HepG2 (cell line): ENCODE results near the gene TUBG1. TPM values are rescaled to one million over a fixed set of nuclear protein-coding genes. Genes with fewer than 3 reads are reported as not detected.

Experiments
- ELF1 ChIP-seq: sonication (generic); formaldehyde crosslinking; IDR thresholded peaks from 2 replicates; pipeline ENCODE4 v1.4.0; 2020; ENCODE audit warnings: missing genetic modification reagents
- FOXA3 ChIP-seq: IDR thresholded peaks from 2 replicates; pipeline ENCODE4 v1.6.1; 2016; ENCODE audit warnings: missing genetic modification reagents, missing compliant biosample characterization
- GFI1 ChIP-seq: sonication (generic); formaldehyde crosslinking; IDR thresholded peaks from 2 replicates; pipeline ENCODE4 v1.5.0; 2020; ENCODE audit warnings: missing genetic modification reagents, mild to moderate bottlenecking, borderline replicate concordance
- HCFC1 ChIP-seq: fragments of 150-350 bp; IDR thresholded peaks from 2 replicates; pipeline ENCODE4 v1.6.1; 2014; ENCODE audit warnings: low read depth, low read length
- HMGA1 ChIP-seq: sonication (generic); formaldehyde crosslinking; conservative IDR thresholded peaks from 2 replicates; pipeline ENCODE4 v1.4.0; 2020; ENCODE audit warnings: missing genetic modification reagents
- HOXA3 ChIP-seq: sonication (generic); formaldehyde crosslinking; IDR thresholded peaks from 2 replicates; pipeline ENCODE4 v1.5.0; 2020; ENCODE audit warnings: missing genetic modification reagents
- MAFK ChIP-seq, 2 experiments: IDR thresholded peaks in 1 of 2; conservative IDR thresholded peaks in 1 of 2; 2 replicates each; pipeline ENCODE4 v1.6.1; 2011; ENCODE audit warnings: improper control_type of control experiment in 2 of 2, low read length in 2 of 2
- MED8 ChIP-seq: sonication (generic); formaldehyde crosslinking; IDR thresholded peaks from 2 replicates; pipeline ENCODE4 v1.8.1; 2023; ENCODE audit warnings: mild to moderate bottlenecking, missing genetic modification reagents; ENCODE audit not compliant: insufficient replicate concordance
- PHF21A ChIP-seq: sonication (generic); formaldehyde crosslinking; IDR thresholded peaks from 2 replicates; pipeline ENCODE4 v1.5.0; 2020; ENCODE audit warnings: mild to moderate bottlenecking, missing genetic modification reagents
- POGZ ChIP-seq: sonication (generic); formaldehyde crosslinking; IDR thresholded peaks from 2 replicates; pipeline ENCODE4 v1.4.0; 2020; ENCODE audit warnings: mild to moderate bottlenecking, missing genetic modification reagents
- RORA ChIP-seq: sonication (generic); formaldehyde crosslinking; IDR thresholded peaks from 2 replicates; pipeline ENCODE4 v1.5.0; 2020; ENCODE audit warnings: mild to moderate bottlenecking, missing genetic modification reagents, moderate library complexity
- SP5 ChIP-seq: IDR thresholded peaks from 2 replicates; pipeline ENCODE4 v1.6.1; 2016; ENCODE audit warnings: low read depth, borderline replicate concordance
- SPEN ChIP-seq: sonication (generic); formaldehyde crosslinking; IDR thresholded peaks from 2 replicates; pipeline ENCODE4 v1.5.1; 2020; ENCODE audit warnings: low read depth, mild to moderate bottlenecking, missing genetic modification reagents
- TOE1 ChIP-seq: sonication (generic); formaldehyde crosslinking; IDR thresholded peaks from 2 replicates; pipeline ENCODE4 v1.4.0; 2020; ENCODE audit warnings: mild to moderate bottlenecking, missing genetic modification reagents
- ZFAT ChIP-seq: sonication (generic); formaldehyde crosslinking; conservative IDR thresholded peaks from 2 replicates; pipeline ENCODE4 v1.8.1; 2023; ENCODE audit warnings: missing genetic modification reagents, inconsistent platforms
- ZNF33B ChIP-seq: sonication (generic); formaldehyde crosslinking; IDR thresholded peaks from 2 replicates; pipeline ENCODE4 v1.5.1; 2020; ENCODE audit warnings: mild to moderate bottlenecking, missing genetic modification reagents
- ZNF441 ChIP-seq: sonication (generic); formaldehyde crosslinking; IDR thresholded peaks from 2 replicates; pipeline ENCODE4 v1.7.0; 2021; ENCODE audit warnings: missing genetic modification reagents, borderline replicate concordance
- ZNF460 ChIP-seq: sonication (generic); formaldehyde crosslinking; IDR thresholded peaks from 2 replicates; pipeline ENCODE4 v1.5.1; 2020; ENCODE audit warnings: missing genetic modification reagents, mild to moderate bottlenecking, borderline replicate concordance
- ZNF747 ChIP-seq: sonication (generic); formaldehyde crosslinking; IDR thresholded peaks from 2 replicates; pipeline ENCODE4 v1.8.1; 2023; ENCODE audit warnings: missing genetic modification reagents, mild to moderate bottlenecking, borderline replicate concordance
- polyA plus RNA-seq, 8 experiments: library from polyadenylated mRNA; depleted of rRNA in 3 of 8; stranded (reverse) in 7 of 8; unstranded in 1 of 8; fragments of >200 nt; fragmentation: Illumina TruSeq in 4 of 8; extraction: Trizol in 4 of 8; gene quantifications; 2 replicates each; pipeline versions ENCODE4 v1.2.1 to v1.2.3, GENCODE V29; 2011 to 2016; ENCODE audit warnings: low read depth in 4 of 8, missing spikeins in 1 of 8, mixed read lengths in 1 of 8; ENCODE audit not compliant: insufficient read depth in 1 of 8
- total RNA-seq, 5 experiments: library from RNA; depleted of rRNA; stranded (reverse); fragments of >200 nt; fragmentation: Illumina TruSeq; extraction: Trizol; gene quantifications; 2 replicates each; pipeline ENCODE4 v1.2.3, GENCODE V29; 2016; ENCODE audit warnings: low read depth in 1 of 5
- TF ChIP-seq, protein P1 (sequence below): sonication (generic); formaldehyde crosslinking; IDR thresholded peaks from 2 replicates; pipeline ENCODE4 v1.4.0; 2020; ENCODE audit warnings: mild to moderate bottlenecking, missing genetic modification reagents
- TF ChIP-seq, protein P2 (sequence below): IDR thresholded peaks from 2 replicates; pipeline ENCODE4 v1.6.1; 2016; ENCODE audit warnings: mild to moderate bottlenecking
- TF ChIP-seq, protein P3 (sequence below): sonication (generic); formaldehyde crosslinking; IDR thresholded peaks from 2 replicates; pipeline ENCODE4 v1.4.0; 2020; ENCODE audit warnings: missing genetic modification reagents, borderline replicate concordance
- TF ChIP-seq, protein P4 (sequence below): sonication (generic); formaldehyde crosslinking; IDR thresholded peaks from 2 replicates; pipeline ENCODE4 v1.8.1; 2023; ENCODE audit warnings: mild to moderate bottlenecking, missing genetic modification reagents, borderline replicate concordance

TUBG1 gene
- total and polyA plus RNA-seq, 2 of the 13 experiments (the other 11 are each of a cell fraction or from before 2014, with no cell fraction given) = 74.1 to 137 TPM

DNA sequence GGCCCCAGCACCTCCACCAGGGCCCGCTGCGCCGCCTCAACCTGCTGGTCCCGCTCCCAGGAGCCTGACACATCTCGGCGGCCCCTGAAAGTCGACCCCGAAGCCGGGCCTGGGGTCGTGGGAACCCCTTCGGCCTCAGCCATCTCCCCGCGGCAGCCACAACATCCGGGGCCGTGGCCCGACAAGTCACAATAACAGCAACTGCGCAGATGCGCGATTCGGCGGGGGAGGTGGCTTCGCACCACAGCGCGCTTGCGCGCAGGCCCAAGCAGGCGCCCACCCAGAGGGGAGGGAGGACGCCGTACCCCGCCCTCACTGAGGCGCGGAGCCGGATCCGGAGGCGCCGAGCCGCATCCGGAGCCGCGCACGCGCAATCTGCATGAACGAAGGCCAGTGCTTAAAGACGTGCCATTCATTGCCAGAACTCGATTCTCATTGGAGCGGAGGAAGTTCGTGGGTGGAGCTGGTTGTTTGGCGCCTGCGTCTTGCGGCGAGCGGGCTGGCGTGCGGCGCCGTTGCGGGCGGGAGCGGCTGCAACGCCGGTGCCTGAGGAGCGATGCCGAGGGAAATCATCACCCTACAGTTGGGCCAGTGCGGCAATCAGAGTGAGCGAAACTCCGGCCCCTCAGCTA lies at the start of gene TUBG1, which contains the start of gene RETREG3 (continued):
- TF ChIP-seq, protein P1, sequence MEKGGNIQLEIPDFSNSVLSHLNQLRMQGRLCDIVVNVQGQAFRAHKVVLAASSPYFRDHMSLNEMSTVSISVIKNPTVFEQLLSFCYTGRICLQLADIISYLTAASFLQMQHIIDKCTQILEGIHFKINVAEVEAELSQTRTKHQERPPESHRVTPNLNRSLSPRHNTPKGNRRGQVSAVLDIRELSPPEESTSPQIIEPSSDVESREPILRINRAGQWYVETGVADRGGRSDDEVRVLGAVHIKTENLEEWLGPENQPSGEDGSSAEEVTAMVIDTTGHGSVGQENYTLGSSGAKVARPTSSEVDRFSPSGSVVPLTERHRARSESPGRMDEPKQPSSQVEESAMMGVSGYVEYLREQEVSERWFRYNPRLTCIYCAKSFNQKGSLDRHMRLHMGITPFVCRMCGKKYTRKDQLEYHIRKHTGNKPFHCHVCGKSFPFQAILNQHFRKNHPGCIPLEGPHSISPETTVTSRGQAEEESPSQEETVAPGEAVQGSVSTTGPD (CRISPR knock-in tag) = no peak
- TF ChIP-seq, protein P2, sequence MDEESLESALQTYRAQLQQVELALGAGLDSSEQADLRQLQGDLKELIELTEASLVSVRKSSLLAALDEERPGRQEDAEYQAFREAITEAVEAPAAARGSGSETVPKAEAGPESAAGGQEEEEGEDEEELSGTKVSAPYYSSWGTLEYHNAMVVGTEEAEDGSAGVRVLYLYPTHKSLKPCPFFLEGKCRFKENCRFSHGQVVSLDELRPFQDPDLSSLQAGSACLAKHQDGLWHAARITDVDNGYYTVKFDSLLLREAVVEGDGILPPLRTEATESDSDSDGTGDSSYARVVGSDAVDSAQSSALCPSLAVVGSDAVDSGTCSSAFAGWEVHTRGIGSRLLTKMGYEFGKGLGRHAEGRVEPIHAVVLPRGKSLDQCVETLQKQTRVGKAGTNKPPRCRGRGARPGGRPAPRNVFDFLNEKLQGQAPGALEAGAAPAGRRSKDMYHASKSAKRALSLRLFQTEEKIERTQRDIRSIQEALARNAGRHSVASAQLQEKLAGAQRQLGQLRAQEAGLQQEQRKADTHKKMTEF (CRISPR knock-in tag) = peak; percentile 85; the same call in 1 of the 2 replicates
- TF ChIP-seq ZNF33B (CRISPR knock-in tag) (peak; percentile 96), PHF21A (0 out of 2 replicates have a peak, but pooled peaks have one; percentile 27), HOXA3 (CRISPR knock-in tag) (peak; percentile 60; the same call in 1 of the 2 replicates), FOXA3 (CRISPR knock-in tag) (peak; percentile 42; the same call in 1 of the 2 replicates), ZFAT (CRISPR knock-in tag) (0 out of 2 replicates have a peak, but pooled peaks have one; percentile 25), MED8 (CRISPR knock-in tag) (no peak), SP5 (peak; percentile 79; the same call in 1 of the 2 replicates), POGZ (CRISPR knock-in tag) (no peak), GFI1 (CRISPR knock-in tag) (peak; percentile 72; the same call in 1 of the 2 replicates), ZNF747 (CRISPR knock-in tag) (no peak; the same call in 1 of the 2 replicates), HMGA1 (no peak), MAFK (conservative IDR thresholded peaks at IDR 0.05 in 1 of 2, IDR thresholded peaks at IDR 0.05 in 1 of 2; ENCODE audit: low read length in 2 of 2) (no peak), ELF1 (CRISPR knock-in tag) (peak; percentile 78), ZNF460 (CRISPR knock-in tag) (no peak), SPEN (CRISPR knock-in tag) (peak; percentile 91), HCFC1 (no peak), RORA (no peak), ZNF441 (CRISPR knock-in tag) (peak; percentile 71; the same call in 1 of the 2 replicates), TOE1 (CRISPR knock-in tag) (no peak)
- TF ChIP-seq, protein P3, sequence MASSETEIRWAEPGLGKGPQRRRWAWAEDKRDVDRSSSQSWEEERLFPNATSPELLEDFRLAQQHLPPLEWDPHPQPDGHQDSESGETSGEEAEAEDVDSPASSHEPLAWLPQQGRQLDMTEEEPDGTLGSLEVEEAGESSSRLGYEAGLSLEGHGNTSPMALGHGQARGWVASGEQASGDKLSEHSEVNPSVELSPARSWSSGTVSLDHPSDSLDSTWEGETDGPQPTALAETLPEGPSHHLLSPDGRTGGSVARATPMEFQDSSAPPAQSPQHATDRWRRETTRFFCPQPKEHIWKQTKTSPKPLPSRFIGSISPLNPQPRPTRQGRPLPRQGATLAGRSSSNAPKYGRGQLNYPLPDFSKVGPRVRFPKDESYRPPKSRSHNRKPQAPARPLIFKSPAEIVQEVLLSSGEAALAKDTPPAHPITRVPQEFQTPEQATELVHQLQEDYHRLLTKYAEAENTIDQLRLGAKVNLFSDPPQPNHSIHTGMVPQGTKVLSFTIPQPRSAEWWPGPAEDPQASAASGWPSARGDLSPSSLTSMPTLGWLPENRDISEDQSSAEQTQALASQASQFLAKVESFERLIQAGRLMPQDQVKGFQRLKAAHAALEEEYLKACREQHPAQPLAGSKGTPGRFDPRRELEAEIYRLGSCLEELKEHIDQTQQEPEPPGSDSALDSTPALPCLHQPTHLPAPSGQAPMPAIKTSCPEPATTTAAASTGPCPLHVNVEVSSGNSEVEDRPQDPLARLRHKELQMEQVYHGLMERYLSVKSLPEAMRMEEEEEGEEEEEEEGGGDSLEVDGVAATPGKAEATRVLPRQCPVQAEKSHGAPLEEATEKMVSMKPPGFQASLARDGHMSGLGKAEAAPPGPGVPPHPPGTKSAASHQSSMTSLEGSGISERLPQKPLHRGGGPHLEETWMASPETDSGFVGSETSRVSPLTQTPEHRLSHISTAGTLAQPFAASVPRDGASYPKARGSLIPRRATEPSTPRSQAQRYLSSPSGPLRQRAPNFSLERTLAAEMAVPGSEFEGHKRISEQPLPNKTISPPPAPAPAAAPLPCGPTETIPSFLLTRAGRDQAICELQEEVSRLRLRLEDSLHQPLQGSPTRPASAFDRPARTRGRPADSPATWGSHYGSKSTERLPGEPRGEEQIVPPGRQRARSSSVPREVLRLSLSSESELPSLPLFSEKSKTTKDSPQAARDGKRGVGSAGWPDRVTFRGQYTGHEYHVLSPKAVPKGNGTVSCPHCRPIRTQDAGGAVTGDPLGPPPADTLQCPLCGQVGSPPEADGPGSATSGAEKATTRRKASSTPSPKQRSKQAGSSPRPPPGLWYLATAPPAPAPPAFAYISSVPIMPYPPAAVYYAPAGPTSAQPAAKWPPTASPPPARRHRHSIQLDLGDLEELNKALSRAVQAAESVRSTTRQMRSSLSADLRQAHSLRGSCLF = peak; percentile 83; the same call in 1 of the 2 replicates
- TF ChIP-seq, protein P4, sequence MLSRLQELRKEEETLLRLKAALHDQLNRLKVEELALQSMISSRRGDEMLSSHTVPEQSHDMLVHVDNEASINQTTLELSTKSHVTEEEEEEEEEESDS = no peak
